Activated CD4-positive, alpha-beta T cell treated with anti-CD3 and anti-CD28 coated beads for 24 hours (primary cell): ENCODE results near the gene TYMP.
A peak's percentile ranks its signal among the peaks of the same experiment; 100 is the strongest.

Experiments used
- DNase-seq, 2 donors: peaks; one replicate each; pipeline ENCODE4 v3.0.0-alpha.2; 2020; ENCODE audit warnings: low read depth in 2 of 2

The TYMP gene

GRCh38 chr22:50529897-50530579 is at the start of gene TYMP:
TYMP (minus strand) TSS chr22:50530012; CDS start chr22:50529709, 303 bp downstream.
- DNase-seq = peak in 1 of 2 donors; percentile 60

GRCh38 chr22:50578776-50579310 is 49.0 kb upstream of the TYMP start:
- no peak for DNase-seq

DNA sequence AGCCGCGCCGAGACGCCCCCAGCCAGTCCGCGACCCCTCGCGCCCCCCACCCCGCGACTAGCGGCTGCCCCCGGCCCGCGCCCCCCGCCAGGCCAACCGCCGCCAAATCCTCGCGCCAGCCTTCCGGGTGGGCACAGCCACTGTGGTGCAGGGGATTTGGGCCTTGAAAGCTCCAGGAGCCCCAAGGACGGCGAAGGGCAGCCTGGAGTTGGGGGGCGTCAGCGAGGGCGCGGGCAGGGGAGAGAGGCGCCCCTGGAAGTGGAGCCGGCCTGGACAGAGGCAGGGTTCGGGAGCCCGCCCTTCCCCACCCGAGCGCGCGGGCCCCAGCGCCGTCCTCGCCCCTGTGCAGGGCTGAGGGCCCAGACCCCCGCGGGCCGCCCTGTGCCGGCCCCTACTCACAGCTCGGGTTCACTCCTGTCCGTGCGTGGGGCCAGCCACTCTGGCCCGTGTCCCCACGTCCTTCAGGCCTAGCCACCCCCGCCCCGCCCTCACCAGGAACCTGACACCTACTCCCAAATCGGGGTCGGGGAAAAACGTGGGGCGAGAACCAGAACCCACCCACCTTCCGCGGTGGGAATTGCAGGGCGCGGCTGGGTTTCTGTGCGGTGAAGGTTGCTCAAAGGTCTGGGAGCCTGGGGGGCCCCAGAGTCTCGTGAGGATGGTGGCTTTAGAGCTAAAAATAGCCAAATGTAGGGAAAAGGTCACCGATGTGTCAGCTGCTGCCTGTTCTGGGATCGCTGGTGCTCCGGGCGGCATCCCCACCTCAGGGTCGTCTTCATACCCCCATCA is 48.4 kb upstream of the TYMP start, which contains the start of gene CPT1B:
TSS of gene CPT1B (minus strand) at position 441 of the 789 bp plus-strand sequence. CDS start 512 bp downstream, outside the sequence.
- no peak for DNase-seq

GRCh38 chr22:50577697-50577986 is 47.8 kb upstream of the TYMP start:
- DNase-seq = no peak

DNA sequence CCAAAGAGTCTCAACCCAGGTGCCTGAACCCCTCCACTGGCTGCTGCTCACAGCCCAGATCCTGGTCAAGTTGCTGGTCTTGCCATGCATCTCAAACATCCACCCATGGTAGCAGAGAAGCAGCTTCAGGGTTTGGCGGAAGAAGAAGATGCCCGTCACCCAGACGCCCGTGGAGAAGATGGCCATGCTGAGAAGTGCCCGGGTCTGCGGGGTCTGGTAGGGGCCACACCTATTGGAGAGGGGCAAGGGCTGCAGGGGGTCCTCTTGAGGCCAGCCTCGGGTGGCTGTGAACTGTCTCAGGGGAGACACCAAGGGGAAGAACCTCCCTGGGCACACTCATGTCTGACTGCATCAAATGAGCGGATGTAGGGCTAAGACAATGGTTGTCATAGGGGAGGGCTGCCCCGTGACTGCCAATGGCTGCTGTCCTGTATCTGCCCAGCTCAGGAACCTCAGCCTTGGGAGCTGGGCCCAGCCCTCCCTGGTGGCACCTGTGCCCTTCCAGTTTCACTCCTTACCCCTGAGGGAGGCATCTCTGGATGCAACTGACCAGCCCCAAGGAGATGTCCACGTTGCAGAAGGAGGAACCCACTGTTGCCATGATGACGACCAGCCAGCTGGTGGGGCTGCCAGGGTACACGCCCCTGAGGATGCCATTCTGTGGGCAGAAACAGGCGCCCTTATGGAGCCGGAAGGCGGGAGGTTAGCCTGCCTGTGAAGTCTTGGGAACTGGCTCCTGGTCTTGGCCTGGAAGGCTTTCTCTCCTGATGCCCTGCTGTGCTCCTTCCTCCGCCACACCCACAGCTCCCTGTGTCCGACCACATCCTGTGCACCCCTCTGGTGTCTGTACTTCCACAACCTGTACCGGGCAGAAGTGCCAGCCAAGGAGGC is 47.2 kb upstream of the TYMP start:
- DNase-seq = no peak

- no peak for DNase-seq
These were observed 46.3 kb upstream of the TYMP start for GRCh38 chr22:50576070-50576469.

- no peak for DNase-seq
These were observed 45.7 kb upstream of the TYMP start for GRCh38 chr22:50575426-50575941.

DNA sequence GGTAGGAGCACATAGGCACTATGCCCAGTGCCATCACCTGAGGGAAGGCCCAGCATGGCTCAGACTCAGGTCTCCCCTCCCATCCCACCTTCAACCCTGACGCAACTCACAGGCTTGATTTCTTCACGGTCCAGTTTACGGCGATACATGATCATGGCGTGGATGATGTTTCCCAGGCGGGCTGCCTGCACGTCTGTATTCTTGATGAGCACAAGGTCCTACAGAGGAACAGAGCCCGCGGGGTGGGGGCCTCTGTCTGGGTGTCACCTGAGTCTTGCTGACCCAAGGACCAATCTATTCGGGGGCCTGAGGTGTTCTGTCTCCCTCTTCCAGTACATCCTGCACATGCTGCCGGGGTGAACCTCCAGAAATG is 44.6 kb upstream of the TYMP start:
- DNase-seq = no peak

GRCh38 chr22:50573491-50574382 is 43.9 kb upstream of the TYMP start:
- DNase-seq = no peak

- DNase-seq = no peak
These were observed 43.2 kb upstream of the TYMP start for GRCh38 chr22:50572965-50573364.

DNA sequence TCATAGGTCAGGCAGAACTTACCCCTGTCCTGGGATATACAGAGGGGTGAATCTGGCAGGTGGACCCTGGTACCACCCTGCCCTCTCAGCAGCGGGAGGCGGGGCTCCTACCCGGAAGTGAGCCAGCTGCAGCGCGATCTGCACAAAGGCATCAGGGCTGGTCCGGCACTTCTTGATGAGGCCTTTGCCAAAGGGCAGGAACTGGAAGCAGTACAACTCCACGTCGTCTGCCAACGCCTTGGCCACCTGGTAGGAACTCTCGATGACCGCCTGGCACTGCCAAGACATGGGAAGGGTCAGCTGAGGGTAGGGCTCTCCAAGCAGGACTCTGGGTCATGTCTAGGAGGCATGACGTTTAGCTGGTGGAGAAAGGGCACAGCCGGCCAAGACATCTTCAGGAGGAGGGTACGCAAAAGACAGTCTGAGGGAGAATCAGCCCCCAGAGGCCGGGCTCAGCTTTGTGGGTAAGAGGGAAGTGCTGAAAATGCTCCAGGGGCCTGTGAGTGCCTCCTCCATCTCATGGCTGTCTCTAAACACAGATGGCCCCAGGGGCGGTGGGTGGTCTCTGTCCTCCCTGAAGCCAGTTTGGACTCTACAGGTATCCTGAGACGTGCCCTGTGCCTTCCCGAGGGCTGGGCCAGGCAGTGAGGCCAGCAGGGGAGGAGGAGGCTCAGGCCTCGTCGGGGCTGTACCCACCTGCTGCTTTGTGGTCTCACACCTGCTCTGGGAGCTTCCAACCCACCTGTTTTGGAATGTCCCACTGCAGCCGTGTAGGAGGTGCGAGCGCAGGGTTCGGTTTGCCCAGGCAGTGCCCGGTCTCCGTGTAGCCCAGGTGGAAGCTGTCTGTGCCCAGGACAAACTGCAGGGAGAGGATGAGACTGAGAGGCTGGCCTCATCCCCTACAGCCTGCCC is 41.7 kb upstream of the TYMP start:
- no peak for DNase-seq

GRCh38 chr22:50570861-50571260 is 41.0 kb upstream of the TYMP start:
- no peak for DNase-seq

- DNase-seq = no peak
These were observed 40.2 kb upstream of the TYMP start for GRCh38 chr22:50569896-50570535.

DNA sequence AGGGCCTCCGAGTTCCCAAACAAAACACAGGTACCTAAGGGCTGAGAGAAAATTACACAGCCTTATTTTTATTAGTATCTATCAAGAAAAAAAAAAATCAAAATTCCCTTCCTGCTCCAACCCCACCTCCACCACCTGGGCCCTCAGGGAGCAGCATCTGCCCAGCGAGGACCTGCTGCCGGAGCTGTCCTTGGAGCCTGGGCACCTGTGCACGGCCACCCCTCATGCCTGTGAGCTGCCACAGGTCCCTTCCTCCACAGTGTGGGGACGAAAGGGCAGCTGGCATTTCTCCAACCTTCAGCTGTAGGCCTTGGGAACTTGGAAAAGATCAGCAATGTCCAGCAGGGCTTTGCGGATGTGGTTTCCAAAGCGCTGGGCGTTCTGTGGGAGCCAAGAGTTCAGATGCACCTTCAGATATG is 39.2 kb upstream of the TYMP start:
- no peak for DNase-seq

GRCh38 chr22:50568626-50569025 is 38.8 kb upstream of the TYMP start:
- DNase-seq = no peak

GRCh38 chr22:50567721-50568252 is 38.0 kb upstream of the TYMP start:
- DNase-seq = no peak

GRCh38 chr22:50564289-50564688 is 34.5 kb upstream of the TYMP start:
- DNase-seq = no peak

GRCh38 chr22:50563413-50564160 is 33.8 kb upstream of the TYMP start:
- DNase-seq = no peak
